Common myeloid progenitor, CD34-positive (primary cell): Measurements from ENCODE around the gene GIMAP2.

ENCODE experiments used
- CTCF ChIA-PET: fragments of 350-600 bp; sonication (Branson Sonifier 250); formaldehyde crosslinking; loops from one replicate; lab custom pipeline; 2021; ENCODE audit warnings: antibody characterized with exemption; lab: Charles Lee
- POLR2A ChIA-PET: fragments of 350-600 bp; sonication (Branson Sonifier 250); formaldehyde crosslinking; loops from one replicate; lab custom pipeline; 2021; ENCODE audit warnings: antibody characterized with exemption; lab: Charles Lee
- DNase-seq, 3 donors: peaks; one replicate each; pipeline versions ENCODE4 v3.0.0 to v3.0.0-alpha.2; 2013
- H3K27ac ChIP-seq, 2 experiments: 1 replicate in 1 of 2; 2 replicates in 1 of 2; pipeline ENCODE4 v1.7.0; 2013; ENCODE audit warnings: inconsistent platforms in 2 of 2, low read length in 2 of 2, mild to moderate bottlenecking in 2 of 2, low read depth in 1 of 2, moderate library complexity in 1 of 2; ENCODE audit not compliant: severe bottlenecking in 2 of 2, insufficient read depth in 1 of 2, poor library complexity in 1 of 2
- H3K27me3 ChIP-seq, 5 experiments: replicated peaks in 2 of 5; 1 replicate in 3 of 5; 2 replicates in 2 of 5; pipeline versions ENCODE4 v1.6.1 to v1.7.0; 2013; ENCODE audit warnings: low read length in 4 of 5, mild to moderate bottlenecking in 2 of 5, moderate library complexity in 2 of 5, inconsistent platforms in 1 of 5; ENCODE audit not compliant: insufficient read depth in 5 of 5, control insufficient read depth in 4 of 5
- H3K36me3 ChIP-seq, 4 experiments: 1 replicate in 2 of 4; 2 replicates in 2 of 4; pipeline versions ENCODE4 v1.6.1 to v1.7.0; 2013; ENCODE audit warnings: low read length in 3 of 4, control low read depth in 1 of 4, mild to moderate bottlenecking in 1 of 4; ENCODE audit not compliant: control insufficient read depth in 4 of 4, insufficient read depth in 4 of 4
- H3K4me1 ChIP-seq, 4 experiments: 1 replicate in 3 of 4; 2 replicates in 1 of 4; pipeline versions ENCODE4 v1.6.1 to v1.7.1; 2013; ENCODE audit warnings: low read length in 3 of 4, mild to moderate bottlenecking in 3 of 4, control low read depth in 1 of 4, inconsistent platforms in 1 of 4, moderate library complexity in 1 of 4; ENCODE audit not compliant: control insufficient read depth in 4 of 4, insufficient read depth in 4 of 4; ENCODE audit errors: control extremely low read depth in 1 of 4
- H3K4me3 ChIP-seq, 7 experiments: 1 replicate in 4 of 7; 2 replicates in 3 of 7; pipeline versions ENCODE4 v1.5.1 to v1.7.0; 2013; ENCODE audit warnings: mild to moderate bottlenecking in 7 of 7, low read length in 6 of 7, moderate library complexity in 6 of 7, inconsistent platforms in 2 of 7, low read depth in 2 of 7, control low read depth in 1 of 7; ENCODE audit not compliant: insufficient read depth in 4 of 7, control insufficient read depth in 1 of 7; ENCODE audit errors: extremely low read depth in 1 of 7
- H3K9me3 ChIP-seq, 5 experiments: 1 replicate in 4 of 5; 2 replicates in 1 of 5; pipeline versions ENCODE4 v1.6.1 to v1.7.1; 2013; ENCODE audit warnings: low read length in 4 of 5, mild to moderate bottlenecking in 2 of 5, inconsistent platforms in 1 of 5, low read depth in 1 of 5, moderate library complexity in 1 of 5; ENCODE audit not compliant: control insufficient read depth in 4 of 5, insufficient read depth in 2 of 5; ENCODE audit errors: control extremely low read depth in 1 of 5
- WGBS: methylation state at CpG from one replicate; pipeline ENCODE4 v1.1.5; 2013; ENCODE audit not compliant: insufficient coverage; 5-methylcytosine and 5-hydroxymethylcytosine counted together

GIMAP2 gene

DNA sequence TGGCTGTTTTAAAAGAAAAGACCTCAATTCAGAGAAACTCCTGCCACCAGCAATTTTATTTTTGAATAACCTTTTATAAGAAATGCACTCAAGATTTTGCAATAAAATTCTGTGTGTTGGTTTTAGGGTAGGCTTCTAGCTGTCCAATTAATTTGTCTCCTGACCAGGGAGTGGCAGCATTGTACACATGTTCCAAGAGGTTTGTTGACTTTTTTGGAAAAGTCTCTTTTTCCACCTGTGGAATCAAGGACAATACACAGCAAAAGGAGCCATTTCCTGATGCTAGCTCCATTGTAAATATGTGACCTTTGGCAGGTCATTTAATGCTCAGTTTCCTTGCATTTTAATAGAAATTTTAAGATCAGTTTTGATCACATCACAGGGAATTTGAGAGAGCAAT lies 53.5 kb downstream of the GIMAP2 start:
- Histone ChIP-seq H3K9me3 (no peaks in the 10 kb centered on the region), H3K4me3 (peak overlapping the region in 4 of 7 experiments; percentile 62 to 76 (median 72)), H3K27me3 (no peaks in the 10 kb centered on the region), H3K27ac (no peak overlapping the region), H3K36me3 (peaks cover 0 to 35% (median 7%) of the 10 kb centered on the region in 4 experiments), H3K4me1 (peaks cover 6 to 36% (median 26%) of the 10 kb centered on the region in 4 experiments)
- ChIA-PET CTCF (interaction anchor here (0.8 to 1.3 kb wide), 7 partner anchors 9 to 333 kb away, joined by 3 to 4 read pairs (median 3); partner anchors contain the start of gene GIMAP2), POLR2A (no interaction called here)
- DNase-seq = peak in 2 of 3 donors; percentile 30 to 36

DNA sequence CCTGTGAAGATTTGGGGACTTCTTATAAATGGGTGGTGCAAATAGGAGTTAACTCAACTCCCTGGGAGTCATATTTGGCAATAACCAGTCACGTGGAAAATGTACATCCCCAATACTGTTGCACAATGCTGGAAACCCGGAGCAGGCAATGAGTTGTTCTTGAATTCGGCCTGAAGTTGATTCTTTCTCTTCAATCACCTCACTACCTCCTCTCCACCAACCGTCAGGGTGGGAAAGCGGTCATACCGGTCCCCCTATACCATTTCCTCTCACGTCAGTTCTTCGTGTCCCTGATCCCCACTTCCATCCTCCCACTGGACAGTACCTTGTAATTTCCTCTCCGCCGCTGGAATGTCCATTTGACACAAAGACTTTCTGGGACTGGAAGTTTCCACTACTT lies 54.5 kb downstream of the GIMAP2 start:
- ChIA-PET CTCF (interaction anchor here (1.3 to 1.4 kb wide), 3 partner anchors 23 to 291 kb away, joined by 3 to 4 read pairs (median 3); partner anchors contain the start of gene GIMAP1), POLR2A (no interaction called here)
- Histone ChIP-seq H3K36me3 (peaks cover 0 to 43% (median 7%) of the 10 kb centered on the region in 4 experiments), H3K9me3 (no peaks in the 10 kb centered on the region), H3K27me3 (no peaks in the 10 kb centered on the region), H3K4me3 (no peak overlapping the region), H3K4me1 (peaks cover 6 to 36% (median 26%) of the 10 kb centered on the region in 4 experiments), H3K27ac (no peak overlapping the region)
- WGBS = 97% methylated on average over 10 of the region's 10 CpGs
- DNase-seq = no peak

DNA sequence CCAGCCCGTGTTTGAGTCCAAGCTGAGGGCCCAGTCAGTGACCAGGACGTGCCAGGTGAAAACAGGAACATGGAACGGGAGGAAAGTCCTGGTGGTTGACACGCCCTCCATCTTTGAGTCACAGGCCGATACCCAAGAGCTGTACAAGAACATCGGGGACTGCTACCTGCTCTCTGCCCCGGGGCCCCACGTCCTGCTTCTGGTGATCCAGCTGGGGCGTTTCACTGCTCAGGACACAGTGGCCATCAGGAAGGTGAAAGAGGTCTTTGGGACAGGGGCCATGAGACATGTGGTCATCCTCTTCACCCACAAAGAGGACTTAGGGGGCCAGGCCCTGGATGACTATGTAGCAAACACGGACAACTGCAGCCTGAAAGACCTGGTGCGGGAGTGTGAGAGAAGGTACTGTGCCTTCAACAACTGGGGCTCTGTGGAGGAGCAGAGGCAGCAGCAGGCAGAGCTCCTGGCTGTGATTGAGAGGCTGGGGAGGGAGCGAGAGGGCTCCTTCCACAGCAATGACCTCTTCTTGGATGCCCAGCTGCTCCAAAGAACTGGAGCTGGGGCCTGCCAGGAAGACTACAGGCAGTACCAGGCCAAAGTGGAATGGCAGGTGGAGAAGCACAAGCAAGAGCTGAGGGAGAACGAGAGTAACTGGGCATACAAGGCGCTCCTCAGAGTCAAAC lies 56.9 kb downstream of the GIMAP2 start:
- no peak for DNase-seq
- peaks cover 0 to 45% (median 7%) of the 10 kb centered on the region in 4 experiments for H3K36me3 ChIP-seq
- no peak overlapping the region for H3K27ac ChIP-seq
- H3K4me3 ChIP-seq = no peak overlapping the region
- no peaks in the 10 kb centered on the region for H3K9me3 ChIP-seq
- peaks cover 6 to 27% (median 18%) of the 10 kb centered on the region in 4 experiments for H3K4me1 ChIP-seq
- no peaks in the 10 kb centered on the region for H3K27me3 ChIP-seq
- POLR2A ChIA-PET = no interaction called here
- 91% methylated on average over 11 of the region's 14 CpGs for WGBS
- CTCF ChIA-PET = interaction anchor here (1.7 to 3.1 kb wide), 2 partner anchors 10 to 12 kb away, joined by 5 to 12 read pairs; no protein-coding TSS in a partner anchor
